PFSK-1 (cell line): Measurements from ENCODE around the gene PHLDB3.

Experiments
- FOXP2 ChIP-seq: optimal IDR thresholded peaks from 2 replicates; pipeline ENCODE3; 2011; ENCODE audit warnings: borderline replicate concordance, control low read depth, inconsistent platforms; ENCODE audit not compliant: insufficient read depth; ENCODE audit errors: extremely low read length, extremely low read depth
- POLR2AphosphoS5 ChIP-seq: IDR thresholded peaks from 2 replicates; pipeline ENCODE4 v1.6.1; 2012; ENCODE audit warnings: low read depth, mild to moderate bottlenecking, control low read depth, low read length, moderate library complexity
- SIN3A ChIP-seq: IDR thresholded peaks from 2 replicates; pipeline ENCODE4 v1.6.1; 2012; ENCODE audit warnings: mild to moderate bottlenecking, low read length, moderate library complexity, borderline replicate concordance; ENCODE audit not compliant: insufficient read depth
- TAF1 ChIP-seq: IDR thresholded peaks from 2 replicates; pipeline ENCODE4 v1.6.1; 2012; ENCODE audit warnings: low read length, control low read depth, borderline replicate concordance; ENCODE audit not compliant: insufficient read depth
- TF ChIP-seq, protein P1 (sequence below), 2 experiments: IDR thresholded peaks; 2 replicates each; pipeline versions ENCODE4 v1.6.1 to v1.8.0; 2011 to 2012; ENCODE audit warnings: low read depth in 2 of 2, low read length in 2 of 2, control low read depth in 1 of 2, inconsistent platforms in 1 of 2, mild to moderate bottlenecking in 1 of 2, moderate library complexity in 1 of 2; ENCODE audit not compliant: insufficient read depth in 1 of 2

The PHLDB3 gene

DNA sequence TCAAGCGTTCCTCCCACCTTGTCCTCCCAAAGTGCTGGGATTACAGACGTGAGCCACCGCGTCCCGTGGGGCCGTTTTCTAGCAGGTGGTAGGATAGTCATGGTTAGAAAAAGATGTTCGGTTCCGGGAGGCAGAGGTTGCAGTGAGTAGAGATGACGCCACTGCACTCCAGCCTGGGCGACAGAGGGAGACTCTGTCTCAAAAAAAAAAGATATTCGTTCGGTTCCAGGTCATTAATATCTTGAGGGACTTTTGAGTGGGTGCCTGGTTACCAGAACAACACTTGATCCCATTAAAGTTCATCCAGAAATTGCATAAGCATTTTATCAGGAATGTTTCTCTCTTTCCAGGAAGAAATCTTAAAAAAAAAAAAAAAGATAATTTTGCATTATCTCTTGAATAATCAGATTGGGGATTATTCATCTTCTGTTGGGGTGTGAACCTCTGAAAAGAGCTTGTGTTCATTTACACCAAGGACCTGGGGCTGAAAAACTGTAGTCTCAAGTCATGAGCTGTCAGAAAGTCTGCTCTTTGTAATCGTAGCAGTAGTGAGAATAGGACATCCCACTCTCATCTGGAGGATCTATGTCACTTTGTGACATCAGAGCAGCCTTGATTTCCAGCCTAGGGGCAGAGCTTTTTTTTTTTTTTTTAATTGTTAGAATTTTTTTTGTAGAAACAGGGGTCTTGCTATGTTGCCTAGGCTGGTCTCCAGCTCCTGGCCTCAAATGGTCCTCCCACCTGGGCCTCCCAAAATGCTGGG is 23.5 kb upstream of the PHLDB3 start:
- TF ChIP-seq, protein P1, sequence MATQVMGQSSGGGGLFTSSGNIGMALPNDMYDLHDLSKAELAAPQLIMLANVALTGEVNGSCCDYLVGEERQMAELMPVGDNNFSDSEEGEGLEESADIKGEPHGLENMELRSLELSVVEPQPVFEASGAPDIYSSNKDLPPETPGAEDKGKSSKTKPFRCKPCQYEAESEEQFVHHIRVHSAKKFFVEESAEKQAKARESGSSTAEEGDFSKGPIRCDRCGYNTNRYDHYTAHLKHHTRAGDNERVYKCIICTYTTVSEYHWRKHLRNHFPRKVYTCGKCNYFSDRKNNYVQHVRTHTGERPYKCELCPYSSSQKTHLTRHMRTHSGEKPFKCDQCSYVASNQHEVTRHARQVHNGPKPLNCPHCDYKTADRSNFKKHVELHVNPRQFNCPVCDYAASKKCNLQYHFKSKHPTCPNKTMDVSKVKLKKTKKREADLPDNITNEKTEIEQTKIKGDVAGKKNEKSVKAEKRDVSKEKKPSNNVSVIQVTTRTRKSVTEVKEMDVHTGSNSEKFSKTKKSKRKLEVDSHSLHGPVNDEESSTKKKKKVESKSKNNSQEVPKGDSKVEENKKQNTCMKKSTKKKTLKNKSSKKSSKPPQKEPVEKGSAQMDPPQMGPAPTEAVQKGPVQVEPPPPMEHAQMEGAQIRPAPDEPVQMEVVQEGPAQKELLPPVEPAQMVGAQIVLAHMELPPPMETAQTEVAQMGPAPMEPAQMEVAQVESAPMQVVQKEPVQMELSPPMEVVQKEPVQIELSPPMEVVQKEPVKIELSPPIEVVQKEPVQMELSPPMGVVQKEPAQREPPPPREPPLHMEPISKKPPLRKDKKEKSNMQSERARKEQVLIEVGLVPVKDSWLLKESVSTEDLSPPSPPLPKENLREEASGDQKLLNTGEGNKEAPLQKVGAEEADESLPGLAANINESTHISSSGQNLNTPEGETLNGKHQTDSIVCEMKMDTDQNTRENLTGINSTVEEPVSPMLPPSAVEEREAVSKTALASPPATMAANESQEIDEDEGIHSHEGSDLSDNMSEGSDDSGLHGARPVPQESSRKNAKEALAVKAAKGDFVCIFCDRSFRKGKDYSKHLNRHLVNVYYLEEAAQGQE (IDR thresholded peaks at IDR 0.05; ENCODE audit: insufficient read depth in 1 of 2, low read depth in 2 of 2, low read length in 2 of 2) = no peak
- TF ChIP-seq TAF1 (no peak), POLR2AphosphoS5 (no peak), FOXP2 (no peak), SIN3A (no peak)

DNA sequence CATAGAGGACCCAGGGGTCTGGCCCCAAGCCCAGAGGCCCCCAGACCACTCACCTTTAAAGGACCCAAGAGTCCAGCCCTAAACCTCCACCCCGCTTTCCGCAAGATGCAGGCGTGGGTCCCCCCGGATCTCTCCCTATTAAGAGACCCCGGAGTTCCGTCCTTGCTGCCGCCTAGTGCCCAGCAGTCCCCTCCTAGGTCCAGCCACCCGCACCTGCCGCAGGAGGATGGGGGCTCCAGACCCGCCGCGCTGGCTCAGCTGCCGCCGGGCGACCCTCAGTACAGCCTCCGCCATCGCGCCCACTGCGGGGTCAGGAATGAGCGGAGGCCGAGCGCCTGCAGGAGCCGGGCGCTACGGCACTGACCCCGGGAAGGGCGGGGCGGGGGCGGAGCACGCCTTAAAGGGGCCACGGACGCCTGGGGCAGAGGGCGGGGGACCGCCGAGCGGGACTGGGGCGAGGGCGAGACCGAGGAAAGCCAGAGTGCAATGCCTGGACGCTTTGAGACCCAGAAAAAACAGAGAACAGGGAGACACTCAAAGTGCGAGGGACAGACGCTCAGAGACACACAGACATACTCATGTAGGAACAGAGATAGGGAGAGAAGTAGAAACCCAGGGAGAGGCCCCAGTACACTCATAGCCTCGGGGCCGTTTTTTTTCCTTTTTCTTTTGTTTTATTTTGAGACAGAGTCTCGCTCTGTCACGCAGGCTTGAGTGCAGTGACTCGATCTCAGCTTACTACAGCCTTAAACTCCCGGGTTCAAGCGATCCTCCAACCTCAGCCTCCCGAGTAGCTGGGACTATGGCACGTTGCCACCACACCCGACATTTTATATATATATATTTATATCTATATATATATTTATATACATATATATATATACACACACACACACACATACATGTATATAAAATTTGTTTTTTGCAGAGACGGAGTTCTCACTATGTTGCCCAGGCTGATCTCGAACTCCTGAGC is 22.6 kb upstream of the PHLDB3 start, which contains the start of gene ETHE1:
TSS of gene ETHE1 (minus strand) at position 318 of the 976 bp plus-strand sequence. CDS start at position 294, 24 bp downstream.
- no peak; the same call in 1 of the 2 replicates for TF ChIP-seq SIN3A
- TF ChIP-seq TAF1 = peak; percentile 73; the same call in 1 of the 2 replicates
- TF ChIP-seq, protein P1 (IDR thresholded peaks at IDR 0.05; ENCODE audit: insufficient read depth in 1 of 2, low read depth in 2 of 2, low read length in 2 of 2) = 0 out of 4 replicates have a peak, but pooled peaks of 1 of the 2 experiments have one; percentile 12
- TF ChIP-seq POLR2AphosphoS5 = peak; percentile 96
- peak; percentile 92 for TF ChIP-seq FOXP2

DNA sequence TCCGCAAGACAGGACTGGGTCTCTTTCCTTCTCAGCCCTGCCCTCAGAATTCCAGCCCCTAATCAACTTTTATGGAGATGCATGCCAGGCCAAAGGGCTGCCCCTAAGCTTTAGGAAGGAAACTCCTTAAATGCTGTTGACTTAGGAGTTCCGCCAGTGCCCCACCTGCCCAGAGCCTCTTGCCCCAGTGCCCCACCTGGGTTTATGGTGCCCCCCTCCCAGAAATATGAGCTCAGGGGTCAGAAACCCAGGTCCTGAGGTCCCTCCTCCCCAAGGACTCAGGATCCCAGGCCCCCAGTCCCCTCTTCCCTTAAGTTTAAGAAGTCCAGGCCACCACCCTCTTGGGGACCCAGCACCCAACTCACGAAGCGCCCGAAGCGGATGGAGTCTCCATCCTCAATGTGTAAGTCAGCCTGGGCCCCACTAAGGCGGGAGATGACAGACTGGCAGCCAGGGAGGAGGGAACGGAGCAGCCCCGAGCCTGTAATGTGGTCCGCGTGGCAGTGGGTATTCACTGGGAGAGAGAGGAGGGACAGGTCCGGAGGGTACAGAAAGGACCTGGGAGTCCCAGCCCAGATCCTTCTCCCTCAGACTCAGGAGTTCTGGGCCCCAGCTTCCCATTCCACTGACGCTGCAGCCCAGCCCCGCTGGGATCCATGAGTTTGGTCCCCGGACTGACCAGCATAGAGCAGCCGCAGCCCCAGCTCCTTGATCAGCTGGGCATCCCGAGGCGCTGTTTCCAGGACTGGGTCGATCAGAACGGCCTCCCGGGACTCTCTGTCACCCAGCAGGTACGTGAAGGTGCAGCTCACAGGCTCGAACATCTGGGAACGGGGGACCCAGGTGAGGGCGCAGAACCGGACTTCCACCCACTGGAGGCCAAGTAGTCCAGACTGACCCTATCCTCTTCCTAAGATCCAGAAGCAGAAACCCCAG is 21.6 kb upstream of the PHLDB3 start:
- TF ChIP-seq POLR2AphosphoS5 = no peak
- TF ChIP-seq FOXP2 = no peak
- TF ChIP-seq TAF1 = no peak
- TF ChIP-seq, protein P1 (IDR thresholded peaks at IDR 0.05; ENCODE audit: insufficient read depth in 1 of 2, low read depth in 2 of 2, low read length in 2 of 2) = no peak
- TF ChIP-seq SIN3A = no peak

DNA sequence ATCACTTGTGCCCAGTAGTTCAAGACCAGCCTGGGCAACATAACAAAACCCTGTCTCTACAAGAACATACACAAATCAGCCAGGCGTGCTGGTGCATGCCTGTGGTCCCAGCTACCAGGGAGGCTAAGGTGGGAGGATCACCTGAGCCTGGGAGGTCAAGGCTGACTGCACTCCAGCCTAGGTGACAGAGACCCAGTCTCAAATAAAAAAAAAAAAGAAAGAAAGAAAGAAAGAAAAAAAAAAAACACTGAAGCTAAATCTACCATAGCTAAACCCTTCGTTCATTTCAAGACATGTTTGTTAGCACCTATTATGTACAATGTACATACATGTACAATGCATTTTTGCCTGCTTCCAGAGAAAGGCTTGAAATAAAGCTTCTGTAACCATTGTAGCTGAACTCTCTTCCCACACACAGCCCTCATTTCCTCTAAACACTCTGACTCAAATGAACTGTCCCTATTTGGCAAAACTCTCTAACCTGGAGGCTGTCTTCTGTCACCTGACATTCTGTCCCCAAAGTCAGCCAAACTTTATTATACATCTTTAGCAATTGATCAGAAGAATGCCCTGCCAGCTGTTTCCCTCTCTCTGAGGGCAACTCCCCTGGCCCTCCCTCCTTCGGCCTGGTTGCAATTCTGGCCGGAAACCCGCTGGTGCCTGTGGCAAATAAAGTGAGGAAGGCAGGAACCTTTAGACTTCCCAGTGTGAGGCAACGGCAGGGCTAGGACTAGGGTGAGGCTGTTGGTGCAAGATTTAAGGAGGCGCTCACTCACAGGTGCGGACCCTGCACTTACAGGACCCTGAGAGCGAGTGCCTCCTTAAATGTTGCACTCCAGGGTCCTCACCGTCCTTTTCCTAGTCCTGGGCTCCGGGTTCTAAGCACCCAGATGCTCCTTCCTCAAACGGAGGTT is 20.6 kb upstream of the PHLDB3 start:
- TF ChIP-seq, protein P1 (IDR thresholded peaks at IDR 0.05; ENCODE audit: insufficient read depth in 1 of 2, low read depth in 2 of 2, low read length in 2 of 2) = no peak
- TF ChIP-seq SIN3A (no peak), POLR2AphosphoS5 (no peak), FOXP2 (no peak), TAF1 (no peak)
